Mesodermal cell (in vitro differentiated cells): ENCODE data around the gene BAG5. TPM values are rescaled to one million over a fixed set of nuclear protein-coding genes. Genes with fewer than 3 reads are reported as not detected.
"Not testable (repeated sequence)": the region's sequence is repeated elsewhere in the genome, so short reads cannot be mapped to it uniquely, and the experiment has no call there.

Experiments
- H3K27ac ChIP-seq: 2 replicates; pipeline ENCODE4 v1.7.0; 2013; ENCODE audit warnings: mild to moderate bottlenecking, low read depth, low read length, moderate library complexity; ENCODE audit not compliant: severe bottlenecking
- H3K36me3 ChIP-seq: 2 replicates; pipeline ENCODE4 v1.7.1; 2013; ENCODE audit warnings: mild to moderate bottlenecking, low read length, moderate library complexity; ENCODE audit not compliant: control insufficient read depth, insufficient read depth
- H3K4me1 ChIP-seq: one replicate; pipeline ENCODE4 v1.7.1; 2013; ENCODE audit warnings: mild to moderate bottlenecking, low read length; ENCODE audit not compliant: insufficient read depth, control insufficient read depth, poor library complexity, severe bottlenecking
- H3K4me3 ChIP-seq: 2 replicates; pipeline ENCODE4 v1.7.0; 2013; ENCODE audit warnings: low read length, control low read depth, mild to moderate bottlenecking; ENCODE audit not compliant: insufficient read depth, poor library complexity, severe bottlenecking; ENCODE audit errors: extremely low read depth
- H3K9me3 ChIP-seq: 2 replicates; pipeline ENCODE4 v1.7.1; 2013; ENCODE audit warnings: mild to moderate bottlenecking, low read length, moderate library complexity; ENCODE audit not compliant: control insufficient read depth
- WGBS, 2 experiments: methylation state at CpG; one replicate each; pipeline ENCODE4 v1.1.5; 2013; ENCODE audit warnings: missing lambda C conversion rate in 2 of 2; ENCODE audit not compliant: insufficient coverage in 2 of 2; 5-methylcytosine and 5-hydroxymethylcytosine counted together
- polyA plus RNA-seq, 2 experiments: library from polyadenylated mRNA; stranded (reverse); fragments of 50-300 nt; gene quantifications; one replicate each; pipeline ENCODE4 v1.2.3, GENCODE V29; 2013

BAG5 gene
- 15.7 TPM for polyA plus RNA-seq (2013, experiment 1 of 2)
- polyA plus RNA-seq (2013, experiment 2 of 2): 15.4 TPM

- Histone ChIP-seq H3K9me3 (no peaks in the 10 kb centered on the region), H3K36me3 (peaks cover 40% of the 10 kb centered on the region), H3K27ac (peak within 1 kb of the TSS; percentile 97), H3K4me1 (peaks cover 15% of the 10 kb centered on the region), H3K4me3 (peak within 1 kb of the TSS; percentile 99)
- WGBS, 2 experiments: 0% methylated on average over 87 to 91 of the region's 109 CpGs
Measured at GRCh38 chr14:103562429-103563225, at the start of gene BAG5, which contains the start of gene COA8. Gene BAG5, minus strand, starts transcription at chr14:103562657. Its CDS starts 1,493 bp downstream, at chr14:103561164. Gene COA8, plus strand, starts transcription at chr14:103562960. Its CDS starts 42 bp downstream, at chr14:103563002.

- H3K9me3 ChIP-seq: peaks cover 6% of the 10 kb centered on the region
- 85 to 95% methylated on average over 1 to 2 of the region's 2 CpGs for WGBS, 2 experiments
- no peak overlapping the region for H3K4me3 ChIP-seq
- H3K36me3 ChIP-seq: no peaks in the 10 kb centered on the region
- no peak overlapping the region for H3K27ac ChIP-seq
- peaks cover 7% of the 10 kb centered on the region for H3K4me1 ChIP-seq
Measured at GRCh38 chr14:103611215-103611614, 48.8 kb upstream of the BAG5 start.

GRCh38 chr14:103609081-103609480, 46.6 kb upstream of the BAG5 start:
- H3K4me1 ChIP-seq, H3K4me3 ChIP-seq, H3K36me3 ChIP-seq, H3K27ac ChIP-seq, H3K9me3 ChIP-seq: not testable (repeated sequence)
- WGBS, 2 experiments: 100% methylated on average over 1 of the region's 4 CpGs; no CpG with 5 or more reads in 1 of the 2 experiments

- Histone ChIP-seq H3K4me3 (no peak overlapping the region), H3K27ac (no peak overlapping the region), H3K4me1 (peaks cover 7% of the 10 kb centered on the region), H3K9me3 (peaks cover 6% of the 10 kb centered on the region), H3K36me3 (no peaks in the 10 kb centered on the region)
- 29 to 54% methylated on average over 8 to 13 of the region's 15 CpGs for WGBS, 2 experiments
Measured at GRCh38 chr14:103607822-103608221, 45.4 kb upstream of the BAG5 start.

- 18 to 20% methylated on average over 25 of the region's 25 CpGs for WGBS, 2 experiments
- Histone ChIP-seq H3K4me3 (no peak overlapping the region), H3K4me1 (peaks cover 7% of the 10 kb centered on the region), H3K9me3 (peaks cover 6% of the 10 kb centered on the region), H3K36me3 (no peaks in the 10 kb centered on the region), H3K27ac (no peak overlapping the region)
Measured at GRCh38 chr14:103606963-103607668, 44.7 kb upstream of the BAG5 start.

GRCh38 chr14:103604620-103605019, 42.2 kb upstream of the BAG5 start:
- Histone ChIP-seq H3K9me3 (no peaks in the 10 kb centered on the region), H3K4me1 (peaks cover 7% of the 10 kb centered on the region), H3K4me3 (no peak overlapping the region), H3K36me3 (no peaks in the 10 kb centered on the region), H3K27ac (no peak overlapping the region)
- WGBS, 2 experiments: 86 to 94% methylated on average over 4 to 5 of the region's 5 CpGs

- Histone ChIP-seq H3K4me1 (peaks cover 9% of the 10 kb centered on the region), H3K27ac (no peak overlapping the region), H3K36me3 (no peaks in the 10 kb centered on the region), H3K4me3 (no peak overlapping the region), H3K9me3 (no peaks in the 10 kb centered on the region)
- 100% methylated on average over 1 to 2 of the region's 5 CpGs for WGBS, 2 experiments
Measured at GRCh38 chr14:103600503-103600902, 38.0 kb upstream of the BAG5 start.

GRCh38 chr14:103597623-103598377, 35.3 kb upstream of the BAG5 start:
- Histone ChIP-seq H3K27ac (no peak overlapping the region), H3K4me3 (no peak overlapping the region), H3K9me3 (no peaks in the 10 kb centered on the region), H3K4me1 (peaks cover 33% of the 10 kb centered on the region), H3K36me3 (no peaks in the 10 kb centered on the region)
- 74 to 89% methylated on average over 4 to 6 of the region's 10 CpGs for WGBS, 2 experiments

GRCh38 chr14:103594265-103594664, 31.8 kb upstream of the BAG5 start:
- H3K9me3 ChIP-seq: no peaks in the 10 kb centered on the region
- peak overlapping the region; percentile 81 for H3K27ac ChIP-seq
- H3K4me3 ChIP-seq: no peak overlapping the region
- peaks cover 20% of the 10 kb centered on the region for H3K36me3 ChIP-seq
- peaks cover 43% of the 10 kb centered on the region for H3K4me1 ChIP-seq
- 43 to 57% methylated on average over 8 of the region's 11 CpGs for WGBS, 2 experiments

GRCh38 chr14:103593577-103593976, 31.1 kb upstream of the BAG5 start:
- 98% methylated on average over 4 to 5 of the region's 6 CpGs for WGBS, 2 experiments
- Histone ChIP-seq H3K9me3 (no peaks in the 10 kb centered on the region), H3K36me3 (peaks cover 27% of the 10 kb centered on the region), H3K4me1 (peaks cover 43% of the 10 kb centered on the region), H3K4me3 (no peak overlapping the region), H3K27ac (no peak overlapping the region)
